HG02943 (cell line): ENCODE results near the gene RECQL5.
"Not testable (repeated sequence)": the region's sequence is repeated elsewhere in the genome, so short reads cannot be mapped to it uniquely, and the experiment has no call there.

Experiments used
- ATAC-seq: cut with Tn5 transposase; IDR thresholded peaks from one replicate; pipeline ENCODE4 v1.9.1; 2021; ENCODE audit warnings: mild to moderate bottlenecking, low read depth, moderate library complexity; ENCODE audit not compliant: unreplicated experiment

Gene RECQL5

DNA sequence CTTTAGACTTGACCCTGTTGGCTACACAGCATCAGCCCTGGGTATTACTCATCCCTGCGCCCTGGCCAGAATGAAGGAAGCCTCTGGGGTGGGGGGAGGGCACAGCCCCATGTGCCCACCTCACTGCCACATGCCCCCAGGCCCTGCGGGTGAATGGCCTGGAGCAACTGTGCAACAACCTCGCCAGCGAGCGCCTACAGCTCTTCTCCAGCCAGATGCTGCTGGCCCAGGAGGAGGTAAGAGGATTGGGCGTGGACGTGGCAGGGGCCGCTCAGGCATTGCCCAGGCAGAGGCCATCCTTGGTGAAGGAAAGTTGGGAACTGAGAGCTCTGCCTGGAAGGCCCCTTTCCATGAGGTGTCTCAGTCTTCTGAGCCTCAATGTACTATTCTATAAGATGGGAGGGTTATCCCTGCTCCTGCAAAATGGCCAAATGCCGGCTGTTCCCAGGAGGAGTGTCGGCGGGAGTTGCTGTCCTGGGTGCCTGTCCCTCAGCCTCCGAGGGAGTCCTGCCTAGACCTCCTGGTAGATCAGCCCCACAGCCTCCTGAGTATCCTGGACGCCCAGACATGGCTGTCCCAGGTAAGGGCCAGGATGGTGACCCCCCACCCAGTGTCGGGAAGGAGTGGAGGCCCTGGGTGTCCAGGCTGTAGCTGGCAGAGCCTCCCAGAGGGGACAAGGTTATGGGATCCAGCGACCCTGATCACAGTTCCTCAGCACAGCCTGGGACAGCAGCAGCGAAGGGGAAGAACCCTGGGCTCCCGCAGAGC, 70.5 kb downstream of the RECQL5 start:
- no peak for ATAC-seq

DNA sequence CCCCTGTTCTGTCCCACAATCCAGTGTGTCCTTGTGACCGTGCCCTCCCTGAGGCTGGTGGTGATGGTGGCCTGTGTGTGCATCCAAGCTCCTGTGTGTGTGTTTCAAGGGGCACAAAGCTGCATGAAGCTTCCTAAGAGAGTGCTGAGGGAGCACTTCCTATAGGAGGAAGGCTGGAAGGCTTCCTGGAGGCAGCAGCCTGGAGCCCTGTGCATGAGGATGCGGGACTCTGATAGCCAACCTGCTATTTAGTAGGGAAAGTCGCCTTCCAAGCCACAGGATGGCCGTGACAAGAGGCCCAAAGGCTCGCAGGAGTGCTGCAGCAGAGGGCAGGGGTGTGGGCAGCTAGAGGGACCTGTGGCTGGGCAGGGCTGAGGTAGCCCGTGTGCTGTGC, 71.0 kb downstream of the RECQL5 start:
- no peak for ATAC-seq

DNA sequence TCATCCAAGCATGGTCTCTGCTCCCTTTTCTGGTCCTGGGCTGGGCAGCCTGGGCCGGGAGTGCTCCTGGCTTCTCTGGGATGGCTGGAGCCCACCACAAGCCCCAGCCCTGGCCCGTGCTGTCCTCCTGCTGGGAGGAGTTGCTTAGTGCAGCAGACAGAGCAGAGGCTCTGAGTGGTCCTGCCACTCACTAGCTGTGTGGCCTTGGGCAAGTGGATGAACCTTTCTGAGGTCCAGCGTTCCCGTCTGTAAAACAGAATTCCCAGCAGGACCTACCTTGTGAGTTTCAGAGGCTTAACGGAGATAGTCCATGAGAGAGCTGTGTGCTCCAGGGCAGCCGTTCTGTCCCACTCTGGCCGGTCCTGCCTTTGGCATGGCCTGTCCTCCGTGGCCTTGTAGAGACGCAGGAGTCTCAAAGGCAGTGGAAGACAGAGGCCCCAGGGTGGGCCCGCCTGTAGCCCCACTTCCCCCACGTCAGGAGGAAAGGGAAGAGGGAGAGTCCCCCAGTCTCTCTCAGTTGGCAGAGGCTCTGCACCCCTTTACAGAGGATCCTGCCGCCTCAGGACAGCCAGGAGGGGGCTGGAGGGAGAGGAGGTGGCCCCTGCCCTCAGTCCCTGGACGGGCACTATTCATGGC, 71.6 kb downstream of the RECQL5 start:
- no peak for ATAC-seq

DNA sequence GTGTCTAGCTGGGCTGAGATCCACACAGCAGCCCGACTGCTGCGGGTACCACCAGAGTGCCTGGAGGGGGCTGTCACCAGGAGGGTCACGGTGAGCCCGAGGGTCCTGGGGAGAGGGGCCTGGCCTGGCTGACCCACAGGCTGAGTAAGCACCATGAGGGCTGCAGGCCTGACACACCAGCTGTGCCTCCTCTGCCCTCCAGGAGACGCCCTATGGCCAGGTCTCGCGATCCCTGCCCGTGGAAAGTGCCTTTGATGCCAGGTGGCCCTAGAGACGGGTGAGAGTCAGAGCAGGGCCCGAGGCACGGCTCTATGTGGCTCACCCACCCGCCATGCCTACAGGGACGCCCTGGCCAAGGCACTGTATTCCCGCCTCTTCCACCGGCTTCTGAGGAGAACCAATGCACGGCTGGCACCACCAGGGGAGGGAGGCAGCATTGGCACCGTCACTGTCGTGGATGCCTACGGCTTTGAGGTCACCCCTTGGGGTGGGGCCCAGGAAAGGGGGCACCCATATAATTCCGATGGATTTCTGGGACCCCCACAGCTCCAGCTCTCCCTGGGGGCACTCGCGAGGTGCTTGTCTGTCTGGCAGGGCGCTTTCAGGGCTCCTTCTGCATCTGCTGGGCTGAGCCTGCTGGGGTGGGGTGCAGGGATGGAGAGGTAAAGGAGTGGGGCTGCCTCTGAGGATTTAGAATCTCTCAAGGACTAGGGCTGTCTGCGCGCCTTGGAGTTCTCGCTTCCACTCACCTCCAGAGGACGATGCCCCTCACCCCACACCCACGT, 72.3 kb downstream of the RECQL5 start:
- ATAC-seq = no peak

DNA sequence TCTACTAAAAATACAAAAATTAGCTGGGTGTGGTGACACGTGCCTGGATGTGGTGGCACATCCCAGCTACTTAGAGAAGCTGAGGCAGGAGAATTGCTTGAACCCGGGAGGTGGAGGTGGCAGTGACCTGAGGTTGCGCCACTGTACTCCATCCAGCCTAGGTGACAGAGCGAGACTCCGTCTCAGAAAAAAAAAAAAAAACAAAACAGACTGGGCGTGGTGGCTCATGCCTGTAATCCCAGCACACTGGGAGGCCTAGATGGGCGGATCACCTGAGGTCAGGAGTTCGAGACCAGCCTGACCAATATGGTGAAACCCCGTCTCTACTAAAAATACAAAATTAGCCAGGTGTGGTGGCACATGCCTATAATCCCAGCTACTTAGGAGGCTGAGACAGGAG, 73.5 kb downstream of the RECQL5 start:
- ATAC-seq = not testable (repeated sequence)

DNA sequence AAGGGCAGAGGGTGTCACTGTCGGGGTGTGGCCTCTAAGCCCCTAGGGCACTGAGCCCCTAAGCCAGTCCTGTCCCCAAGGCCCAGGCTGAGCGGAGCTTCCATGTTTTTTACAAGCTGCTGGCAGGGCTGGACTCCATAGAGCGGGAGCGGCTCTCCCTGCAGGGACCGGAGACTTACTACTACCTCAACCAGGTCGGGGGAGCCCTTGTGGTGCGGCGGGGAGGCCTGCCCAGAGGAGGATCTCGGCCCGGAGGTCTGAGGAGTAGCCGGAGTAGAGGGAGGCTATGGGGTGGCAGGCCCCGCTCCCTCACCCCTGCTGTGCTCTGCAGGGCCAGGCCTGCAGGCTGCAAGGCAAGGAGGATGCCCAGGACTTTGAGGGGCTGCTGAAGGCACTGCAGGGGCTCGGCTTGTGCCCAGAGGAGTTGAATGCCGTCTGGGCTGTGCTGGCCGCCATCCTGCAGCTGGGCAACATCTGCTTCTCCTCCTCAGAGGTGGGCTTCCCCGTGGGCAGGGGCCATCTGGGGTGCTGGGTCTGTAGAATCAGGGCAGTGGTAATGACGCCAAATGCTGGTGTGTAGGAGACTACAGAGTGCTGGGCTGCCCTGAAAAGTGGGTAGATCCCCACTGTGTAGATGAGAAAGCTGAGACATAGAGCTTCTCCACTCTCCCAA, 74.5 kb downstream of the RECQL5 start:
- no peak for ATAC-seq

DNA sequence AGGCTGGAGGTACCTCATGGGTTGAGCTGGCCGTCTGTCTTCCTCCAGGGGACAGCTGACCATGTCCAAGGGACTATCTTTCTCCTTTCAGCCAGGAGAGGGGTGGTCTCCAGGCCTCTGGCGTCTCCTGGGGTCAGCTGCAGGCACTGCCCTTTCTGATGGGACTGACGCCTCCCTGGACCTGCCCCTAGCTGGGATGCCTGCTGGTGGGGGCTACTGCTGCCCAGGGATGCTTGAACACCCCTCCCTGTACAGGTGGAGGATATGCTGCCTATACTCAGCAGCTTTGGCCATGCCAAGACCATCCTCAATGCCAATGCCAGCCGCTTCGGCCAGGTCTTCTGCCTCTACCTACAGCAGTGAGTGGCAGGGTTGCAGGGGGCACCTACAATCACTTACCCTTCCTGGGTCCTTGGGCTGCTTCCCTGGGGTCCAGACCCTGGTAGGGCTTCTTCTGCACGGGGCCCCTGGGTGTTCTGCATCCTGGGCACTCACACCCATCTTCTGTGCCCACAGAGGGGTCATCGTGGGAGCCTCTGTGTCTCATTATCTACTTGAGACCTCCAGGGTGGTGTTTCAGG, 75.1 kb downstream of the RECQL5 start:
- ATAC-seq = no peak

DNA sequence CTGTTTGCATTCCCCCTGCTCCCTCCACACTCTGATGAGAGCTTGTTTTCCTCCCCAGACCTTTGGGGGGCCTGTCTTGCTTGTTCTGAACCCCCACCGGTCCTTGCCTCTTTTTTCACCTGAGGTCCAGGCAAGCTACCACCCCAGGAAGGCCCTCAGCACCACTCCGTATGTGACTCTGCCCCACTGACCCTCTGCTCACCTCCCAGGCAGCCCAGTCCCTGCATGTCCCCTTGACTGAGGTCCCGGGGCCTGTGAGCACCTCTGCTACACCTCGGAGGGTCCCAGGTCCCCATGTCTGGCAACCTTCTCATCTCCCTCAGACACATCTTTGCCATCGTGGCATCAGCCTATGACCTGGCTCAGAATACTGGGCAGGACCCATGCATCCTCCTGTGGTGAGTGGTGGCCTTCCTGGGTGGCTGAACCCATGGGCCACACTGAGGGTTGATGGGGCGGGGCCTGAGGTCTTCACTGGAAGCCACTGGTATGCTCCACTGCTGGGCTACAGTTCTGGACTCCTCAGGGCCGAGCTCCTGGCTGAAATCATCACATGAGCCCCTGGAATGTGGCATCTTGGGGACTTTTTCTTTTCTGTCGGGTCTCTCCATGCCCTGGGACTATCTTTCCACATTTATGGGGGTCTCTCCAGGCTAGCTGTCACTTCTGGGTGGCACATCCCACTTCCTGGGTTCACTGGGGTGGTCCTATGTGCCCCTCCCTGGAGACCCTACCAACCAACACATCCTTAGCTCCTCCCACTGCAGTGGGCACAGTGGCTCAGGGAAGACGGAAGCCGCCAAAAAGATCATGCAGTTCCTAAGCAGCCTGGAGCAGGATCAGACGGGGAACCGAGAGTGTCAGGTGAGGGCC, 75.9 kb downstream of the RECQL5 start:
- no peak for ATAC-seq

DNA sequence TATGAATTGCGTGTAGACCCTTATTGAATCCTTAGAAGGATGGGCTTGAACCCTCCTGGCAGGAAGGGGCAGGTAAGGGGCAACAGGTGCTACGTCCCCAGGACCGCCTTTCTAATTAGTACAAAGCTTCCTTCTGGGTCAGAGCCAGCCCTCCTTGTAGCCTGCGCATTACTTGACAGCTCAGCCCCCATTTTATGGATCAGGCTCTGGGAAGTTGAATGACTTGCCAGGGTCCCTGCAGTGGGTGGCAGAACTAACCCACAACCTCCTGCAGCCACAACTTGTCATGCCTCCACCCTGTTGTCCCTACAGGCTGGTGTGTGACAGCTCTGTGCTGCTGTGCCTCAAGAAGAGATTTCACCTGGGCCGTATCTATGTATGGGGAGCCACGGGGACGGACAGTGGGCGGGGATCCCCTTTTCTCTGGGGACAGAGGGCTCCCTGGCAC, 76.6 kb downstream of the RECQL5 start:
- ATAC-seq = no peak

DNA sequence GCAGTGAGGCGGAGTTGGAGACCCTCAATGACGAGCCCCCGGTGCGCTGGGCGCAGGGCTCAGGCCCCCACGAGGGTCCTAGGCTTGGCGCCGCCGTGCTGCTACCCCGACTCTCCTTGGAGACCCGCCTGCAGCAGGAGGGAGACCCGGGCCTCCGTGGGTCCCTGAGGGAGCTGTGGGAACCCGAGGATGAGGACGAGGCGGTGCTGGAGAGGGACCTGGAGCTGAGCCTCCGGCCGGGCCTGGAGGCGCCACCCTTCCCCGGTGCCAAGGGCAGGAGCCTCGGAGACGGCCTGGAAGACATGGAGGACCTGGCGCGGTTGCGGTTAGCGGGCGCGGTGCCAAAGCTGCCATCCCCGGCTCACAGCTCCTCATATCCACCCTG, 77.0 kb downstream of the RECQL5 start:
- no peak for ATAC-seq

DNA sequence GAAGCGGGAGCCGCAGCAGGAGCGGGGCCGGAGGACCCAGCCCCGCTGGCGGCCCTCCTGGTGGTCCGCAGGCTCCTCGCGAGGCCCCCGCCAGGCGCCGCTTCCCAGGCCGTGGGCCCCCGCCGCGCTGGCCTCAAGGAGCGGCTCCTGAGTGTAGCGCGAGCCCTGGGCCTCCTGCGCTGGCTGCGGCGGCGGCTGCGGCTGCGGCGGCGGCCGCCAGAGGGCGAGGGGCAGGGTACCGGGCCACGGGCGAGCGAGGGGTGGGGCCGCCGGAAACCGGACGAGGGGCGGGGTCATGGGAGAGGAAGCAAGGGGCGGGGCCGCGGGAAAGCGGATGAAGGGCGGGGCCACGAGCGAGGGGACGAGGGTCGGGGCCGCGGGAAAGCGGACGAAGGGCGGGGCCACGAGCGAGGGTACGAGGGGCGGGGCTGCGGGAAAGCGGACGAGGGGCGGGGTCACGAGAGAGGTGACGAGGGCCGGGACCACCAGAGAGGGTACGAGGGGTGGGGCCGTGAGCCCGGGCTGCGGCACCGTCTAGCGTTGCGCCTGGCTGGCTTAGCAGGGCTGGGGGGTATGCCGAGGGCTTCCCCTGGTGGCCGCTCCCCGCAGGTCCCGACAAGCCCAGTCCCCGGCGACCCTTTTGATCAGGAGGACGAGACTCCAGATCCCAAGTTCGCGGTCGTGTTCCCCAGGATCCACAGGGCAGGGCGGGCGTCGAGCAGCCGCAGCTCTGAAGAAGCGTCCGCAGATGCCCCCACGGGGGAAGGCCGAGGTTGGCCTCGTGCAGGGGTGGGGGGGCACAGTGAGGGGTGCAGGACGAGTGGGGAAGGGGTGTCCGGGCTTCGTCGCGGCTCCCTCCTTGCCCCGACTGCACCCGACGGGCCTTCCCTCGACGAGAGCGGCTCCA, 77.7 kb downstream of the RECQL5 start:
- no peak for ATAC-seq

DNA sequence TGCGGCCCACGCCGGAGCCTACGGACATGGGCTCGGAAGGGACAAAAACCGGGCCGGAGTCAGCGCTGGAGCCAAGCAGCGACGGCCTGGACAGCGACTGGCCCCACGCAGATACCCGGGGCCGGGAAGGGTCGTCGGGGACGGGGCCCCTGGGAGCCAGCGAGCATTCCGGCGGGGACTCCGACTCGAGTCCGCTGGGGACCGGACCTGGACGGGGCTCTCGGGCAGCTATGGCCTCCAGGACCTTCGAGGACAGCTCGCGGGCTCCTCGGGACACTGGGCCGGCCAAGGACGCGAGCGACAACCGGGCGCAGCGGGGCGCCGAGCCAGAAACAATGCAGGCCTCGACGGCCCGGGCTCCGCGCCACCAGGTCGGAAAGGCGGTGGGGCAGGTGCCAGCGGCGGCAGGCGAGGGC, 78.3 kb downstream of the RECQL5 start:
- ATAC-seq = no peak

DNA sequence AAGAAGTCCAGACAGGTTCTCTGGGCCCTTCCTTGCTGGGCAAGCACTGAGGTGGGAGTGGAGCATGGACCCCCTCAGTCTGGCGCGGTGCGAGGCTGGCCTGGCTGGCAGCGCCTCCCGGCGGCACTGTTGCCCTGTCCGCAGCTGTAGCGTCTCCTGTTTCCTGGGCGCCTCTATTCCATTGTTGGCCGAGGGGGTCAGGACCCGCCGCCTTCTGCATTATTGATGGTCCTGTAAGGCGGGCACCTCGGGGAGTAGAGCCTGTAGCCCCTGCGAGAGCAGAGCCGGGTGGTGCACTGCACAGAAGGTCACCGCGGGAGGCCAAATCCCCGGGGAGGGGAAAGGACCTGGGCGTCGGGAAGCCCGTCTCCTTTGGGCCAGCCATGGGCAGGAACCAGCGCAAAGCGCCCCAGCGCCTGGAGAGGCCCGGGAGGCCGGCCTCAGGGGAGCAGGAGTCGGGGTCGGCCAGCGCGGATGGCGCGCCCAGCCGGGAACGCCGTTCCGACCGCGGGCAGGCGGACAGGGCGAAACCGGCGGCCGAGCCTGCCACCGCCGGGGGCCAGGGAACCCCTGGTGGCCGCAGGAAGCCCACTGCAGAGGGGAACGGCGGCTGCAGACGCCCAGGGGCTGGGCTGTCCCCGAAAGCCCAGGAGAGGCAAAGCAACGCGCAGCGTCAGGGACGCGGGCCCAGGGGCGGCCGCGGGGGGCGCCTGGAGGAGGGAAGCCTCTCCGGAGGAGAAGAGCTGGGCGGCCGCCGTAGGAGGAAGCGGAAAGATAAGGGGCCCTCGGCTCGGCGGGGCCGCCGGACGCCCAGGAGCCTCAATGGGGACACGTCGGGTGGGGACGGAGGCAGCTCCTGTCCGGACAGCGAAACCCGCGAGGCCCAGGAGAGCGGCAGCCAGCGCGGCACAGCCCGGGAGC, 79.0 kb downstream of the RECQL5 start, which contains the start of gene MYO15B:
Gene MYO15B, plus strand, starts transcription at position 126 of the 921 bp plus-strand sequence. Its CDS starts 258 bp downstream, at position 384.
- no peak for ATAC-seq

DNA sequence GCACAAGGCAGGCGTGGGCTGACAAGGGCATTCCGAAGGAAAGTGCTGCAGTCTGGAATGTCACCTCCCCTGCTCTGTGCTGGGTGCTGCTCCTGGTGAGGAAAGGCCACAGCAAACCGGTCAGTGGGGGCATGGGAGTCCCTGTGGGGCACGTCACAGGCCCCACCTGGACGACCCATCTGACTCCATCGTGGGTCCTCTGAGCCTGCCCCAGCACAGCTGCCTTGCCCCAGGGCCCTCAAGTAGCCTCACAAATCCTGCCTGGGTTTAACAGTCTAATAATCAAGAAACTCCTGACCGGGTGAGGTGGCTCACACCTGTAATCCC, 82.1 kb downstream of the RECQL5 start:
- ATAC-seq = no peak

DNA sequence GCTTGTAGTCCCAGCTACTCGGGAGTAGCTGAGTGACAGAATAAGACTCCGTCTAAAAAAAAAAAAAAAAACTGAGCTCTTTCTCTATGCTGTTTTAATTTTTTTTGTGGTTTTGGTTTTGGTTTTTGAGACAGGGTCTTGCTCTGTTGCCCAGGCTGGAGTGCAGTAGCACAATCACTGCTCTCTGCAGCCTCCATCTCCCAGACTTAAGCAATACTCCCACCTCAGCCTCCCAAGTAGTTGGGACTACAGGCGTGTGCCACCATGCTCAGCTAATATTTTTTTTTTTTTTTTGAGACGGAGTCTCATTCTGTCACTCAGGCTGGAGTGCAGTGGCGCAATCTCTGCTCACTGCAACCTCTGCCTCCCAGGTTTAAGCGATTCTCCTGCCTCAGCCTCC, 83.8 kb downstream of the RECQL5 start:
- not testable (repeated sequence) for ATAC-seq

DNA sequence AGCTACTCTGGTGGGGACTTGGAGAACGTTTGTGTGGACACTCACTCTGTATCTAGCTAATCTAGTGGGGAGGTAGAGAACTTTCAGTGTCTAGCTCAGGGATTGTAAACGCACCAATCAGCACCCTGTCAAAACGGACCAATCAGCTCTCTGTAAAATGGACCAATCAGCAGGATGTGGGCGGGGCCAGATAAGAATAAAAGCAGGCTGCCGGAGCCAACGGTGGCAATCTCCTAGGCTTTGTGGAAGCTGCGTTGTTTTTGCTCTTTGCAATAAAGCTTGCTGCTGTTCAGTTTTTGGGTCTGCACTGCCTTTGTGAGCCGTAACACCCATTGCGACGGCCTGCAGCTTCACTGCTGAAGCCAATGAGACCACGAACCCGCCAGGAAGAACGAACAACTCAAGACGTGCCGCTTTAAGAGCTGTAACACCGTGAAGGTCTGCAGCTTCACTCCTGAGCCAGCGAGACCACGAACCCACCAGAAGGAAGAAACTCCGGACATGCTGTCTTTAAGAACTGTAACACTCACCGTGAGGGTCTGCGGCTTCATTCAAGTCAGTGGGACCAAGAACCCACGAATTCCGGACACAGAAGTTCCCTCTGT, 85.7 kb downstream of the RECQL5 start:
- ATAC-seq = not testable (repeated sequence)
